ENCODE measurements around the gene PRKG1. TPM values are rescaled to one million over a fixed set of nuclear protein-coding genes. Genes with fewer than 3 reads are reported as not detected.

Gene PRKG1
- total and polyA plus RNA-seq, 12 donors = 3.8 to 48.1 (median 29.9) TPM

GRCh38 chr10:52266858-52267257, 1192.6 kb downstream of the PRKG1 start:
- no peaks in the 10 kb centered on the region for H3K27me3 ChIP-seq
- no peaks in the 10 kb centered on the region for H3K9me3 ChIP-seq
- no peak for DNase-seq
- TF ChIP-seq, protein P1, sequence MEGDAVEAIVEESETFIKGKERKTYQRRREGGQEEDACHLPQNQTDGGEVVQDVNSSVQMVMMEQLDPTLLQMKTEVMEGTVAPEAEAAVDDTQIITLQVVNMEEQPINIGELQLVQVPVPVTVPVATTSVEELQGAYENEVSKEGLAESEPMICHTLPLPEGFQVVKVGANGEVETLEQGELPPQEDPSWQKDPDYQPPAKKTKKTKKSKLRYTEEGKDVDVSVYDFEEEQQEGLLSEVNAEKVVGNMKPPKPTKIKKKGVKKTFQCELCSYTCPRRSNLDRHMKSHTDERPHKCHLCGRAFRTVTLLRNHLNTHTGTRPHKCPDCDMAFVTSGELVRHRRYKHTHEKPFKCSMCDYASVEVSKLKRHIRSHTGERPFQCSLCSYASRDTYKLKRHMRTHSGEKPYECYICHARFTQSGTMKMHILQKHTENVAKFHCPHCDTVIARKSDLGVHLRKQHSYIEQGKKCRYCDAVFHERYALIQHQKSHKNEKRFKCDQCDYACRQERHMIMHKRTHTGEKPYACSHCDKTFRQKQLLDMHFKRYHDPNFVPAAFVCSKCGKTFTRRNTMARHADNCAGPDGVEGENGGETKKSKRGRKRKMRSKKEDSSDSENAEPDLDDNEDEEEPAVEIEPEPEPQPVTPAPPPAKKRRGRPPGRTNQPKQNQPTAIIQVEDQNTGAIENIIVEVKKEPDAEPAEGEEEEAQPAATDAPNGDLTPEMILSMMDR (IDR thresholded peaks at IDR 0.05) = no peak
- intact Hi-C loops (cut with DNase I) = no loop called here
- ATAC-seq = no peak
- H3K4me1 ChIP-seq = no peaks in the 10 kb centered on the region
- 73 to 88% methylated on average over 1 of the region's 1 CpG for WGBS, 2 donors
- H3K27ac ChIP-seq = no peak overlapping the region
- no peak overlapping the region for H3K4me3 ChIP-seq
- H3K36me3 ChIP-seq = peaks cover 0 to 3% (median 0%) of the 10 kb centered on the region in 9 donors

- Histone ChIP-seq H3K27ac (no peak overlapping the region), H3K9me3 (no peaks in the 10 kb centered on the region), H3K27me3 (no peaks in the 10 kb centered on the region), H3K4me3 (no peak overlapping the region), H3K36me3 (peaks cover 0 to 10% (median 0%) of the 10 kb centered on the region in 9 donors), H3K4me1 (no peaks in the 10 kb centered on the region)
- intact Hi-C loops (cut with DNase I) = no loop called here
- WGBS, 2 donors = 87 to 93% methylated on average over 2 of the region's 2 CpGs
- DNase-seq (no peak), ATAC-seq (no peak)
- TF ChIP-seq, protein P1 (IDR thresholded peaks at IDR 0.05) = no peak
Measured at GRCh38 chr10:52268790-52269189, 1194.5 kb downstream of the PRKG1 start.

GRCh38 chr10:52269233-52269632, 1194.9 kb downstream of the PRKG1 start:
- H3K27ac ChIP-seq = no peak overlapping the region
- H3K36me3 ChIP-seq = peaks cover 0 to 10% (median 0%) of the 10 kb centered on the region in 9 donors
- H3K27me3 ChIP-seq = no peaks in the 10 kb centered on the region
- DNase-seq = no peak
- TF ChIP-seq, protein P1 (IDR thresholded peaks at IDR 0.05) = no peak
- H3K4me3 ChIP-seq = no peak overlapping the region
- no peaks in the 10 kb centered on the region for H3K4me1 ChIP-seq
- WGBS, 2 donors = 87 to 90% methylated on average over 4 of the region's 4 CpGs
- no peak for ATAC-seq
- H3K9me3 ChIP-seq = no peaks in the 10 kb centered on the region
- intact Hi-C loops (cut with DNase I) = no loop called here

DNA sequence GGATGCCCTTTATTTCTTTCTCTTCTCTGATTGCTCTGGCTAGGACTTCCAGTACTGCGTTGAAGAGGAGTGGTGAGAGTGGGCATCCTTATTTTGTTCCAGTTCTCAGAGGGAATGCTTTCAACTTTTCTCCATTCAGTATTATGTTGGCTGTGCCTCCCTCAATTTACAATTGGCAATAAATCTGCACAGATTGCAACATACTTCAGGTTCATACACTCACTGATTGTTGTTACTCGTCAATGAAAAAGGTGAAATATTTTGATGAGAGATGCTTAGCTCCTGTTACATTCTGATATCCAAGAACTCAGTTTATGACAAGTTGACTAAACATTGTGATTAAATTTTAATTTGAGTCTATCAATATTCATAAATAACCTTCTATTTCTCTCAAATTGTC, 1201.9 kb downstream of the PRKG1 start:
- WGBS, 2 donors = 94% methylated on average over 2 of the region's 2 CpGs
- H3K36me3 ChIP-seq = peaks cover 0 to 10% (median 0%) of the 10 kb centered on the region in 9 donors
- intact Hi-C loops (cut with DNase I) = no loop called here
- TF ChIP-seq, protein P1 (IDR thresholded peaks at IDR 0.05) = no peak
- H3K4me1 ChIP-seq = peaks cover 0 to 8% (median 0%) of the 10 kb centered on the region in 9 donors
- peaks cover 0 to 15% (median 4%) of the 10 kb centered on the region in 11 donors for H3K9me3 ChIP-seq
- H3K27ac ChIP-seq = no peak overlapping the region
- no peaks in the 10 kb centered on the region for H3K27me3 ChIP-seq
- no peak overlapping the region for H3K4me3 ChIP-seq
- no peak for DNase-seq
- no peak for ATAC-seq
